Muscle of leg (tissue), 11 donors: ENCODE data around the gene NPHP3. TPM values are rescaled to one million over a fixed set of nuclear protein-coding genes. Genes with fewer than 3 reads are reported as not detected.
A peak's percentile ranks its signal among the peaks of the same experiment; 100 is the strongest.
"Not testable (repeated sequence)": the region's sequence is repeated elsewhere in the genome, so short reads cannot be mapped to it uniquely, and the experiment has no call there.

Experiments used
- DNase-seq: peaks from one replicate; pipeline ENCODE4 v3.0.0; 2013
- H3K27ac ChIP-seq: one replicate; pipeline ENCODE4 v1.5.1; 2013; ENCODE audit warnings: mild to moderate bottlenecking, low read length, control low read depth
- H3K27me3 ChIP-seq: one replicate; pipeline ENCODE4 v1.6.1; 2013; ENCODE audit warnings: low read length; ENCODE audit not compliant: control insufficient read depth, insufficient read depth
- H3K36me3 ChIP-seq: one replicate; pipeline ENCODE4 v1.6.1; 2013; ENCODE audit warnings: low read length; ENCODE audit not compliant: control insufficient read depth, insufficient read depth
- H3K4me1 ChIP-seq: one replicate; pipeline ENCODE4 v1.6.1; 2013; ENCODE audit warnings: low read length; ENCODE audit not compliant: control insufficient read depth, insufficient read depth
- H3K4me3 ChIP-seq: one replicate; pipeline ENCODE4 v1.5.1; 2013; ENCODE audit warnings: low read length, control low read depth
- H3K9me3 ChIP-seq: replicated peaks from 2 replicates; pipeline ENCODE4 v1.6.1; 2013; ENCODE audit warnings: low read depth, low read length; ENCODE audit not compliant: control insufficient read depth
- WGBS: methylation state at CpG from one replicate; pipeline ENCODE4 v1.1.5; 2013; ENCODE audit warnings: missing lambda C conversion rate; ENCODE audit not compliant: insufficient coverage; 5-methylcytosine and 5-hydroxymethylcytosine counted together
- polyA plus RNA-seq, 8 donors: library from polyadenylated mRNA; unstranded; fragments of 120-200 nt; gene quantifications; one replicate each; pipeline versions ENCODE4 v1.2.1 to v1.2.3, GENCODE V29; 2013; ENCODE audit warnings: inconsistent platforms in 1 of 8, low replicate concordance in 1 of 8; ENCODE audit not compliant: insufficient read length in 8 of 8, insufficient read depth in 1 of 8
- total RNA-seq: library from RNA; stranded (reverse); fragments of 120-200 nt; gene quantifications from one replicate; pipeline ENCODE4 v1.2.4, GENCODE V29; 2013

Gene NPHP3
- total and polyA plus RNA-seq, 9 donors, result 21.3 to 50.8 (median 29.4) TPM

DNA sequence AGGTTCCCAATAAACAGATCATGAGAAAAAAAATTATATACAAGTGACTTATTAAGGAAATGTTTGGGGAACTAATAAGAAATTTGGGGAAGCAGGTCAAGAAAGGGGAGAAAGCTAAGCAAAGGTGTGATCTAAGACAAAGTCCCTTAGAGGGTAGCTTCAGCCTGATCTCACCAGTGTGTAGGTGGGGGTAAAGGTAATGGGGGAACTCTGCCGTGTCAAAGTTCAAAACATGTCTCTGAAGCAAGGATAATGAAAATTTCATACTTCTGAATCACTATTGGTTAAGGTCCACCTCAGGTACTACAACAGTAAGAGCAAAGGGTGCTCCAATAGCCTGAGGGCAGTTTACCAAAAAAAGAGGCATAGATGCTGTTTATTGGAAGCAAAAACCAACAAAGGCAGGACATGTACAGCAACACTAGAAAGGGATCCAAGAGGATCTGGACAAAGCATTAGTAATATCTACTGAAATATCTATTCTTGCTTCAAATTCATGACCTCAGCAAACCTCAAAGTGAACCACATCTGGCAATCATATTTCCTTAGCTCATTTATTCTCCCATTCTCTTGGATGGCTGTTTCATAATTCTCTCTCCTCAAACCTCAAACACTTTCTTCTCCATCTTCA, 69.5 kb downstream of the NPHP3 start:
- DNase-seq, result peak; percentile 52
- H3K9me3 ChIP-seq, result no peaks in the 10 kb centered on the region
- no peaks in the 10 kb centered on the region for H3K4me1 ChIP-seq
- 40% methylated on average over 1 of the region's 1 CpG for WGBS
- H3K27me3 ChIP-seq, result no peaks in the 10 kb centered on the region
- no peak overlapping the region for H3K4me3 ChIP-seq
- H3K27ac ChIP-seq, result no peak overlapping the region
- no peaks in the 10 kb centered on the region for H3K36me3 ChIP-seq

DNA sequence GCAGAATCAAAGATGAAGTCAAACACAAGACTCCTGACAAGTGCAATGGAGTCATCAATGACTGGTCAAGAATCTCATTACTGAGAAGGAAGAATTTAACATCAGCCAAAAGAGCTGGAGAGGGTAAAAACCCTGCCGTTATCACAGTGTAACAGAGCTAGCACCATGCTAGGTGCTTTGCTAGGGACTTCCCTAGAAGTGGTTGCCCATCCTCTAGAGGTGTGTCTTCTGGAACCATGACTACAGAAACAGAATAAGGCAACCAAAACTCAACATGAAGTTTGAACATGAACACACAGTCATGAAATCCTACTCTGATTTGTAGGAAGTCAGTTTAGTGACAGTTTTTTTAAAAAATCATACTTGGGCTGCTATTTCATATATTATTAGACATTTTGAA, 72.1 kb downstream of the NPHP3 start:
- WGBS, result 100% methylated on average over 1 of the region's 1 CpG
- H3K27me3 ChIP-seq, result no peaks in the 10 kb centered on the region
- H3K36me3 ChIP-seq, result no peaks in the 10 kb centered on the region
- H3K27ac ChIP-seq, result no peak overlapping the region
- H3K9me3 ChIP-seq, result no peaks in the 10 kb centered on the region
- H3K4me1 ChIP-seq, result no peaks in the 10 kb centered on the region
- no peak for DNase-seq
- H3K4me3 ChIP-seq, result no peak overlapping the region

DNA sequence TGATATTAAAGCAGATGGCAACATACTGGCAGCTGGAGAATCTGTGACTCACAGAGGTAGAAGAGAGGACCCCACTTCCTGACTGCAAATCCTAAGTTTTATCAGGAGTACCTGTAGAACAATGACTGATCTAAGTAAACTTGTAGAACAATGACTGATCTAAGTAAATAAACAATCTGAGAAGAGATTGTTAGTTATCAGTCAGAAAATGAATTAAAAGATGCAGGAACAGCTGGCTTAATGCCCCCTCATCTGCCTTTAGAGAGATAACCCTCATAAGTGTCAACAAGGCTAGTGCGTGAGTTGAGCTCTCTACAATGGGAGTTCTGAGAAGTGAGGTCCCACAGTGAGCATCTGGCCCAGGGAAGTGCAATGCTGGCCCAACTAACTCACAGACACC, 77.2 kb downstream of the NPHP3 start:
- no peaks in the 10 kb centered on the region for H3K9me3 ChIP-seq
- no peaks in the 10 kb centered on the region for H3K27me3 ChIP-seq
- no peak overlapping the region for H3K27ac ChIP-seq
- 83% methylated on average over 1 of the region's 1 CpG for whole genome bisulfite sequencing
- DNase-seq, result no peak
- H3K4me1 ChIP-seq, result no peaks in the 10 kb centered on the region
- H3K36me3 ChIP-seq, result no peaks in the 10 kb centered on the region
- H3K4me3 ChIP-seq, result no peak overlapping the region

DNA sequence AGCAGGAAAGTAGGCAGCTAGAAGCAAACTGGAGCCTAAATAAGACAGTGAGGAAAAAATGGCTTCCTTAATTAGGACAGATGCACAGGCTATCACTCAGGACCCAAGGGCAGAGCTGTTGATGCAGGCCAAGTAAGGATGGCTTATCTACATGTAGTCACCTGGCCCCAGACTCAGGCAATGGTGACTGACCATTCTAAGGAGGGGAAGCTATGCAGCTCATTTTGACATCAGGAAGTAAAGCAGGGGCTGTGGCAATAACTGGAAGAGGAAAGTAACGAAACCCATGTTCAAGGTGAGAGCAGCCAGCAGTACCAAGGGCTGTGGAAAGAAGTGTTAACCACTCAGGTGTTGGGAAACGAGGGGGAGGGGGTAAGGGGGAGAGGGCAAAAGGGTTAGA, 78.8 kb downstream of the NPHP3 start:
- H3K27me3 ChIP-seq, result no peaks in the 10 kb centered on the region
- H3K36me3 ChIP-seq, result peaks cover 4% of the 10 kb centered on the region
- no peaks in the 10 kb centered on the region for H3K4me1 ChIP-seq
- WGBS, result 49% methylated on average over 2 of the region's 2 CpGs
- no peak for DNase-seq
- H3K9me3 ChIP-seq, result no peaks in the 10 kb centered on the region
- H3K4me3 ChIP-seq, result no peak overlapping the region
- H3K27ac ChIP-seq, result no peak overlapping the region

DNA sequence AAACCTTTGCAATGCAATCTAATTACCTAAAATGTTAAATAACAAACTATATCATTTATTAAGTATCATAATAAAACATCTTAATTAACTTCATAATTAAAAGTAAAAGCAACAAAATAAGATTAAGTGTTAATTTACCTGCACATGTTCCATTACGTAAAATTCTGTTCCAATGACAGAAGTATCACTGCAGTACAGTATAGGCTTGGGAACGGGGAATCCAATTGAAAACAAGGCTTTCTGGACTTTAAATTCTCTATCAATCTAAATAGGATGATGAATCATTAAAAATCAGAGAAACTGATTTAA, 79.7 kb downstream of the NPHP3 start:
- Histone ChIP-seq H3K9me3 (no peaks in the 10 kb centered on the region), H3K27ac (no peak overlapping the region), H3K36me3 (peaks cover 4% of the 10 kb centered on the region), H3K4me1 (no peaks in the 10 kb centered on the region), H3K4me3 (no peak overlapping the region), H3K27me3 (no peaks in the 10 kb centered on the region)
- no peak for DNase-seq
- WGBS, result no CpG with 5 or more reads among the region's 2 CpGs

DNA sequence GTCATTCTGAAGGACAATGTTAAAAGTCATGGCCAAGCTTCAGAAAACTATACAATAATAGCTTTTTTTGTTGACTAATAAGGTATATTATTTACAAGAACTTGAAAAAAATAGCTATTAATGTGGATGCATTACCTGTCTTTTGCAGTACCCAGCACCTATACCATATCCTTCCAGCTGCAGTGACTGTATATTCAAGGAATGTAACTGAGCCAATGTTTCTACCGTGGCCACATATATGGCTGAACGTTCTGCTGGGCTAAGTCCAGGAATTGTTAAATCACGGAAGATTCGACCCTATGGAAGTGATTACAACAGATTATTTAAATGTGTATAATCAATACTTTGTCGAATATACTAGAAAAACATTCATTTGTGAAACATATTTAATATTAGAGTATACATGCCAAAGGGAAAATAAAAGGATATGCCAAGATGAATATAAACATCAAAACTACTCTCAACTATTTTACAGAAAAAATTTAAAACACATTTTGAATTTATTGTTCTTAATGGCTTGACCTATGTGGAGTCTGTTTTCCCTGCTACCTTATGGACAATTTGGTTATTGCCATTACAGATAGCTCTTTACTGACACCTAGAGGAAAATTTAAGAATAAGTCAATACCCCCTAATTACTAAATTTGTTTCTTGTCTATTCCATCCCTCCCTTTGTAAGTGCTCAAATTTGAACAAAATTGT, 80.2 kb downstream of the NPHP3 start:
- no peaks in the 10 kb centered on the region for H3K9me3 ChIP-seq
- H3K36me3 ChIP-seq, result peaks cover 4% of the 10 kb centered on the region
- peak; percentile 69 for DNase-seq
- no peak overlapping the region for H3K27ac ChIP-seq
- H3K27me3 ChIP-seq, result no peaks in the 10 kb centered on the region
- H3K4me1 ChIP-seq, result no peaks in the 10 kb centered on the region
- no peak overlapping the region for H3K4me3 ChIP-seq
- no CpG with 5 or more reads among the region's 5 CpGs for WGBS

DNA sequence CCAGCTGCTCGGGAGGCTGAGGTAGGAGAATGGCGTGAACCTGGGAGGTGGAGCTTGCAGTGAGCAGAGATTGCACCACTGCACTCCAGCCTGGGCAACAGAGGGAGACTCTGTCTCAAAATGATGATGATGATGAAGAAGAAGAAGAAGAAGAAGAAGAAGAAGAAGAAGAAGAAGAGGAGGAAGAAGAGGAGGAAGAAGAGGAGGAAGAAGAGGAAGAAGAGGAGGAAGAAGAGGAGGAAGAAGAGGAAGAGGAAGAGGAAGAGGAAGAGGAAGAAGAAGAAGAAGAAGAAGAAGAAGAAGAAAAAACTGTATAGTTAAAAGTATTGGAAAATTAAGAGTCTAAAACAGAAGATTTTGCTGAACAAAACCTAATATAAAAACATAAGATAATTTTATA, 80.8 kb downstream of the NPHP3 start:
- WGBS, result 100% methylated on average over 1 of the region's 2 CpGs
- not testable (repeated sequence) for H3K36me3 ChIP-seq, H3K27me3 ChIP-seq, H3K4me1 ChIP-seq, DNase-seq, H3K27ac ChIP-seq, H3K4me3 ChIP-seq, H3K9me3 ChIP-seq

DNA sequence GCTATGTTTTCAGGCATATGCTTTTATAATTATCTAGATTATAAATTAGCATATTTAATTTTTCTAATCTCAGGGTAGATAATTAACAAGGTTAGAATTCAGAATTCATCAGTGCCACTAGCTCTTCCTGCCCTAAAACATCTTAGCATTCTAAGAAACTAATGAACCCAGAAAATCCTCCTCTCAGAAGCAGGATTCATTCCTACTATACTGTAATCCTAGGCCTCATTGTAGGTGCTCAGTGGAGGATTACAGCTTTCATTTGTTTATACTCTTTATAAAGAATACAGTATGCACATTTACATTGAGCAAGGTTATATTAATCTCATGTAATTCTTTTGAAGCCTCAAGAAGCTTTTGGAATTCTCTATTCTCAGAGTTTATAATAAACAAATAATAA, 83.5 kb downstream of the NPHP3 start:
- H3K36me3 ChIP-seq, result peaks cover 4% of the 10 kb centered on the region
- no peaks in the 10 kb centered on the region for H3K27me3 ChIP-seq
- H3K4me1 ChIP-seq, result peaks cover 2% of the 10 kb centered on the region
- H3K4me3 ChIP-seq, result no peak overlapping the region
- H3K27ac ChIP-seq, result no peak overlapping the region
- no peak for DNase-seq
- no peaks in the 10 kb centered on the region for H3K9me3 ChIP-seq

DNA sequence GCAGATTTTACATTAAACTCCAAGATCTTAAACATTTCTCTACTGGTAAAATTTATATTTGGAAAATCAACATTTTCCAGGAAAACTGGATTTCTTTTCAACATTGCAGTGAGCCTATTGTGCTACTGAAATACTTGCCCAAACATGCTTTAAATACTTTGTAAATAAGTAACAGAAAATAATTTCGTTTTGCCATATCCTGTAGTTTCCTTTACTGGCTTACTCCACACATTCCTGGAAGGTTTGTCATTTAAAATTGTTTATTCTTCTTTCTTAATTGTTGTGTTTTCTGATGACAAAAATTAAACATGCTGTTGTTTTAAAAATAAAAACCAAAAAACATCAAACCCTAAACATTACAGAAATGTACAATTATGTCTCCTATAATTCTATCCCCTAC, 84.6 kb downstream of the NPHP3 start:
- H3K4me1 ChIP-seq, result peaks cover 2% of the 10 kb centered on the region
- H3K9me3 ChIP-seq, result no peaks in the 10 kb centered on the region
- no CpG with 5 or more reads among the region's 1 CpG for WGBS
- DNase-seq, result no peak
- no peaks in the 10 kb centered on the region for H3K27me3 ChIP-seq
- H3K4me3 ChIP-seq, result no peak overlapping the region
- H3K27ac ChIP-seq, result no peak overlapping the region
- peaks cover 4% of the 10 kb centered on the region for H3K36me3 ChIP-seq

DNA sequence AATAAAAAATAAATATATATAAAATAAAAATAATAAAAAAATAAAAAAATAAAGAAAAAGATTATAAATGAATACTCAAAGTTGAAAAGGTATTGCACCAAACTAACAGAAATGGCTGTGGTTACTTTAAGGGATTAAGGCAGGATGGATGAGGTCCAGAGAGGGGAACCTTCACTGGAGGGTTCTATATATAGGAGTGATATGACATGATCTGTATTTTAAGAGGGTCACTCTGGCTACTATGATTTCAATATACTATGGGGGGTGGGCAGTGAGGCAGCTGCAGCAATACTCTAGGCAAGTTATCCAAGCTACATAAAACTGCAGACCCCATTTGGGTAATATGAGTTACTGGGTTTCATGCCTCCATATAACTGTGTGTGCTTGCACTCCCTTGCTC, 87.2 kb downstream of the NPHP3 start:
- no peak overlapping the region for H3K27ac ChIP-seq
- H3K4me3 ChIP-seq, result no peak overlapping the region
- peaks cover 2% of the 10 kb centered on the region for H3K4me1 ChIP-seq
- no peaks in the 10 kb centered on the region for H3K9me3 ChIP-seq
- no peak for DNase-seq
- H3K27me3 ChIP-seq, result no peaks in the 10 kb centered on the region
- peaks cover 4% of the 10 kb centered on the region for H3K36me3 ChIP-seq
